ENCODE results near the gene TGFBRAP1. TPM values are rescaled to one million over a fixed set of nuclear protein-coding genes. Genes with fewer than 3 reads are reported as not detected.
"Not testable (repeated sequence)": the region's sequence is repeated elsewhere in the genome, so short reads cannot be mapped to it uniquely, and the experiment has no call there.

TGFBRAP1 gene
- total and polyA plus RNA-seq, 2 experiments from 2014 or later, result 8.5 to 11.3 TPM

GRCh38 chr2:105254531-105255210 is 74.9 kb downstream of the TGFBRAP1 start:
- peaks cover 10% of the 10 kb centered on the region for H3K4me1 ChIP-seq (ENCODE audit: insufficient read depth)
- in situ Hi-C loops (cut with MboI), result no loop called here
- H3K36me3 ChIP-seq (ENCODE audit: low read depth), result no peaks in the 10 kb centered on the region
- no peak overlapping the region for H3K27ac ChIP-seq
- H3K9me3 ChIP-seq (ENCODE audit: low read depth), result no peaks in the 10 kb centered on the region
- no peak overlapping the region for H2AFZ ChIP-seq
- peaks cover 10% of the 10 kb centered on the region for H3F3A ChIP-seq (ENCODE audit: insufficient read depth)
- no peak for TF ChIP-seq EZH2 (IDR thresholded peaks at IDR 0.05; ENCODE audit: insufficient read depth, poor library complexity, severe bottlenecking)
- 66 to 68% methylated on average over 5 of the region's 5 CpGs for WGBS, 2 experiments (ENCODE audit: low coverage in 1 of 2, low lambda C conversion rate in 2 of 2, missing lambda C conversion rate in 2 of 2)
- H3K79me2 ChIP-seq (ENCODE audit: insufficient read depth), result no peaks in the 10 kb centered on the region
- H3K9me2 ChIP-seq (ENCODE audit: insufficient read depth), result no peaks in the 10 kb centered on the region
- H3K4me3 ChIP-seq, result no peak overlapping the region
- no peaks in the 10 kb centered on the region for H3K27me3 ChIP-seq (replicated peaks; ENCODE audit: insufficient read depth)
- H4K20me1 ChIP-seq (ENCODE audit: insufficient read depth), result no peaks in the 10 kb centered on the region
- DNase-seq, result no peak
- H3K9ac ChIP-seq, result no peak overlapping the region
- H3K4me2 ChIP-seq (ENCODE audit: unreplicated experiment), result no peak overlapping the region

DNA sequence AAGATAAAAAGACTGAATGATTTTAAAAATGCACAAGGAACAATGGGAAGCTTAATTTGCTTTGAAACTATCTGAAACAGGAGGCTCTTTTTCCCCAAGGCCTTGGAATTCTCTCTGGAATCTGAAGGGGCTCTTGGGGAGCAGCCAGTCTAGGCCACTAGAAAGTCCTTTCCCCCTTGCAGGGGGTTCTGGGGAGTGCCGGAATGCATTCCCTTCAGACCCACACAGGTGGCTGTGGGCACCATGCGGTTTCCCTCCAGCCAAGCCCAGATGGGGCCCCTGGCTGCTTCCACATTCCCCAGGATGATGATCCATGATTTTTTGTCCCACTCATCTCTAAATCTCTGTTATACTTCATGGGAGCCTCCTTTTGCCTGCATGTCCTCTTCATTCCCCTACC is 77.3 kb downstream of the TGFBRAP1 start:
- Histone ChIP-seq H3K36me3 (ENCODE audit: low read depth) (no peaks in the 10 kb centered on the region), H3K9me3 (ENCODE audit: low read depth) (no peaks in the 10 kb centered on the region), H3K27ac (no peak overlapping the region), H3K27me3 (replicated peaks; ENCODE audit: insufficient read depth) (no peaks in the 10 kb centered on the region), H3K4me1 (ENCODE audit: insufficient read depth) (no peaks in the 10 kb centered on the region), H3K79me2 (ENCODE audit: insufficient read depth) (no peaks in the 10 kb centered on the region), H4K20me1 (ENCODE audit: insufficient read depth) (no peaks in the 10 kb centered on the region), H2AFZ (no peak overlapping the region), H3K4me3 (no peak overlapping the region), H3K9ac (no peak overlapping the region), H3F3A (ENCODE audit: insufficient read depth) (peaks cover 3% of the 10 kb centered on the region), H3K4me2 (ENCODE audit: unreplicated experiment) (no peak overlapping the region), H3K9me2 (ENCODE audit: insufficient read depth) (no peaks in the 10 kb centered on the region)
- 88 to 94% methylated on average over 2 of the region's 2 CpGs for WGBS, 2 experiments (ENCODE audit: low coverage in 1 of 2, low lambda C conversion rate in 2 of 2, missing lambda C conversion rate in 2 of 2)
- DNase-seq, result no peak
- TF ChIP-seq EZH2phosphoT487 (IDR thresholded peaks at IDR 0.05; ENCODE audit: insufficient read depth, low read depth) (no peak), EZH2 (IDR thresholded peaks at IDR 0.05; ENCODE audit: insufficient read depth, poor library complexity, severe bottlenecking) (no peak)
- in situ Hi-C loops (cut with MboI), result no loop called here

GRCh38 chr2:105251016-105251648 is 78.4 kb downstream of the TGFBRAP1 start:
- H3K4me1 ChIP-seq (ENCODE audit: insufficient read depth); H3K4me2 ChIP-seq (ENCODE audit: unreplicated experiment); H3K27me3 ChIP-seq (replicated peaks; ENCODE audit: insufficient read depth); H3F3A ChIP-seq (ENCODE audit: insufficient read depth); H3K9me2 ChIP-seq (ENCODE audit: insufficient read depth); H4K20me1 ChIP-seq (ENCODE audit: insufficient read depth); H3K36me3 ChIP-seq (ENCODE audit: low read depth); H3K4me3 ChIP-seq; H3K79me2 ChIP-seq (ENCODE audit: insufficient read depth); H3K27ac ChIP-seq; DNase-seq; in situ Hi-C loops (cut with MboI); H3K9ac ChIP-seq; H2AFZ ChIP-seq; H3K9me3 ChIP-seq (ENCODE audit: low read depth): not testable (repeated sequence)
- 81 to 91% methylated on average over 6 to 43 of the region's 43 CpGs for WGBS, 2 experiments (ENCODE audit: low coverage in 1 of 2, low lambda C conversion rate in 2 of 2, missing lambda C conversion rate in 2 of 2)

DNA sequence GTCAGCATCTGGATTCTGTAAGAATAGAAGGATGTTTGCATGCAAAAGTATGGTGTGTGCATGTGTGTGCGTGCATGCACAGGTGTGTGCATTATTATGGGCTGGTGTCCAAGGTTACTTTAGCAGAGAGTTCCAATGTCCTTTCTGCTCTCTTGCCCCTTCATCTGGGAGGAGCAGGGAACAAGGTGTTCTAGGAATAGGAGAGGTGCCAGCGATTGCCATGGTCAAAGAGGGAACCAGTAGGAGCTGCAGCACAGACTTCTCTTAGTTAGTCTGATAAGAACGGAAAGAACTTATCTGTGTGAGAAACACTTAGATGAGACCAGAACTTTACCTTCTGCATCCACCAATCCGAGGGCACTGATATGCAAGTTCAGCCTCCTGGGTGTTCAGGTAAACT is 79.6 kb downstream of the TGFBRAP1 start:
- no peak overlapping the region for H3K4me2 ChIP-seq (ENCODE audit: unreplicated experiment)
- H3F3A ChIP-seq (ENCODE audit: insufficient read depth), result no peaks in the 10 kb centered on the region
- H3K79me2 ChIP-seq (ENCODE audit: insufficient read depth), result no peaks in the 10 kb centered on the region
- H2AFZ ChIP-seq, result no peak overlapping the region
- TF ChIP-seq EZH2phosphoT487 (IDR thresholded peaks at IDR 0.05; ENCODE audit: insufficient read depth, low read depth), result no peak
- no peak for TF ChIP-seq EZH2 (IDR thresholded peaks at IDR 0.05; ENCODE audit: insufficient read depth, poor library complexity, severe bottlenecking)
- no peaks in the 10 kb centered on the region for H4K20me1 ChIP-seq (ENCODE audit: insufficient read depth)
- H3K27ac ChIP-seq, result no peak overlapping the region
- H3K36me3 ChIP-seq (ENCODE audit: low read depth), result no peaks in the 10 kb centered on the region
- 73 to 81% methylated on average over 4 of the region's 4 CpGs for WGBS, 2 experiments (ENCODE audit: low coverage in 1 of 2, low lambda C conversion rate in 2 of 2, missing lambda C conversion rate in 2 of 2)
- in situ Hi-C loops (cut with MboI), result no loop called here
- no peaks in the 10 kb centered on the region for H3K27me3 ChIP-seq (replicated peaks; ENCODE audit: insufficient read depth)
- no peak for DNase-seq
- no peak overlapping the region for H3K9ac ChIP-seq
- no peaks in the 10 kb centered on the region for H3K4me1 ChIP-seq (ENCODE audit: insufficient read depth)
- no peak overlapping the region for H3K4me3 ChIP-seq
- no peaks in the 10 kb centered on the region for H3K9me3 ChIP-seq (ENCODE audit: low read depth)
- no peaks in the 10 kb centered on the region for H3K9me2 ChIP-seq (ENCODE audit: insufficient read depth)
